ENCODE data around the gene GREB1L. TPM values are rescaled to one million over a fixed set of nuclear protein-coding genes. Genes with fewer than 3 reads are reported as not detected.

The GREB1L gene
- total and polyA plus RNA-seq, 2 of the 13 experiments (the other 11 are each of a cell fraction or from before 2014, with no cell fraction given) = 0.17 to 0.66 TPM

DNA sequence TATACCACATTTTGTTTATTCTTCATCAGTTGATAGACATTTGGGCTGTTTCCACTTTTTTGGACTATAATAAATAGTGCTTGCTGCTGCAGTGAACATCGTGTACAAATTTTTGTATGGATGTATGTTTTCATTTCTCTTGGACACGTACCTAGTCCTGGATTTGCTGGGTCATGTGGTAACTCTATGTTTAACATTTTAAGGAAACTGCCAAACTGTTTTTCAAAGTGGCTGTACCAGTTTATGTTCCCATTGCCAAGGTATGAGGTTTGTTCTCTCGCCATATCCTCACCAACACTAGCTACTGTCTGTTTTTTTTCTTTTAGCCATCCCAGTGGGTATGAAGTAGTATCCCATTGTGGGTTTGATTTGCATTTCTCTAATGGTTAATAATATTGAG lies 42.5 kb downstream of the GREB1L start:
- FAIRE-seq (no peak), ATAC-seq (no peak), DNase-seq (ENCODE audit: low spot score) (no peak)
- TF ChIP-seq, protein P1, sequence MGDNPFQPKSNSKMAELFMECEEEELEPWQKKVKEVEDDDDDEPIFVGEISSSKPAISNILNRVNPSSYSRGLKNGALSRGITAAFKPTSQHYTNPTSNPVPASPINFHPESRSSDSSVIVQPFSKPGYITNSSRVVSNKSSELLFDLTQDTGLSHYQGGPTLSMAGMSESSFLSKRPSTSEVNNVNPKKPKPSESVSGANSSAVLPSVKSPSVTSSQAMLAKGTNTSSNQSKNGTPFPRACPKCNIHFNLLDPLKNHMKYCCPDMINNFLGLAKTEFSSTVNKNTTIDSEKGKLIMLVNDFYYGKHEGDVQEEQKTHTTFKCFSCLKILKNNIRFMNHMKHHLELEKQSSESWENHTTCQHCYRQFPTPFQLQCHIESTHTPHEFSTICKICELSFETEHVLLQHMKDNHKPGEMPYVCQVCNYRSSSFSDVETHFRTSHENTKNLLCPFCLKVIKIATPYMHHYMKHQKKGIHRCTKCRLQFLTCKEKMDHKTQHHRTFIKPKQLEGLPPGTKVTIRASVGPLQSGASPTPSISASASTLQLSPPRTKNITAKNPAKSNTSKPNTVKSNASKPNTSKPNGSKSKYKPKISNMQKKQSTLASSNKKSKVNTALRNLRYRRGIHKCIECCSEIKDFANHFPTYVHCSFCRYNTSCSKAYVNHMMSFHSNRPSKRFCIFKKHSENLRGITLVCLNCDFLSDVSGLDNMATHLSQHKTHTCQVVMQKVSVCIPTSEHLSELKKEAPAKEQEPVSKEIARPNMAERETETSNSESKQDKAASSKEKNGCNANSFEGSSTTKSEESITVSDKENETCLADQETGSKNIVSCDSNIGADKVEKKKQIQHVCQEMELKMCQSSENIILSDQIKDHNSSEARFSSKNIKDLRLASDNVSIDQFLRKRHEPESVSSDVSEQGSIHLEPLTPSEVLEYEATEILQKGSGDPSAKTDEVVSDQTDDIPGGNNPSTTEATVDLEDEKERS (CRISPR knock-in tag; IDR thresholded peaks at IDR 0.05) = no peak
- 0 out of 2 replicates have a peak, but pooled peaks have one; percentile 17 for TF ChIP-seq ZNF7 (CRISPR knock-in tag; IDR thresholded peaks at IDR 0.05)
- 26% methylated on average over 3 of the region's 3 CpGs for WGBS (ENCODE audit: low lambda C conversion rate)
- POLR2A ChIA-PET = no interaction called here
- no peak overlapping the region for H3K9ac ChIP-seq (ENCODE audit: insufficient read depth, low read depth, low read length)
- no peaks in the 10 kb centered on the region for H3K79me2 ChIP-seq (ENCODE audit: insufficient read depth, low read length)
- CTCF ChIA-PET (ENCODE audit: low intra/inter-chr PET ratio, low total read pairs) = no interaction called here
- in situ Hi-C loops (cut with HindIII; ENCODE audit: extremely low pct_ligation_motif_present, low pct_unique_long_range_greater_than_20kb) = no loop called here
- no peak overlapping the region for H3K4me3 ChIP-seq (replicated peaks in 1 of 3; ENCODE audit: insufficient read depth in 1 of 3, low read depth in 2 of 3, low read length in 3 of 3)
- intact Hi-C loops (cut with micrococcal nuclease; ENCODE audit: unreplicated experiment) = no loop called here
- H2AFZ ChIP-seq (ENCODE audit: low read length) = no peak overlapping the region
- no peak overlapping the region for H3K27ac ChIP-seq (ENCODE audit: extremely low read length, insufficient read depth, low read length)
- BruUV-seq (replicated peaks) = no TSS peak
- H3K27me3 ChIP-seq (ENCODE audit: control insufficient read depth in 1 of 2, insufficient read depth in 2 of 2, low read length in 2 of 2) = no peaks in the 10 kb centered on the region; a peak in 1 of 5 replicates
- no peaks in the 10 kb centered on the region for H4K20me1 ChIP-seq (ENCODE audit: insufficient read depth, low read length)
- no peaks in the 10 kb centered on the region for H3K4me1 ChIP-seq (ENCODE audit: insufficient read depth, low read length)
- H3K36me3 ChIP-seq (replicated peaks in 1 of 2; ENCODE audit: control insufficient read depth in 1 of 2, insufficient read depth in 2 of 2, low read length in 2 of 2) = no peaks in the 10 kb centered on the region
- H3K4me2 ChIP-seq (ENCODE audit: low read depth, low read length) = no peak overlapping the region
- H3K9me3 ChIP-seq (ENCODE audit: low read length) = no peaks in the 10 kb centered on the region

DNA sequence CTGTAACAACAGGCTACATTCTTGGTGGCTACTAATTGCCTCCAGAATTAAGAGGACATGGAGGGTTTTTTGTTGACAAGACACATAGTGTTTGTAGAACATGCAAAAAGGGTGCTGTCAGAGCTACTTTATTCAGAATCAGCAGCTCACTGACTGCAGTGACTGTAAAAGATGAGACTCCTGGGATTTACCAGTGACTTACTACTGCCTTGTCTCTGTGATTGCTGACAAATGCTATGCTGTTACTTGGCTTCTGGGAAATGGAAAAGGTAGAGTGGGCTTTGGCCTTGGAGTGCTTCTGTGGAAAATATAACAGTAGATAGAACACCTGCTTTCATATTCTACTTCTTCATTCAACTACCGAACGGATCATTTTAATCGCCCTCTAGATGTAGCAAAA lies 47.8 kb downstream of the GREB1L start:
- DNase-seq (ENCODE audit: low spot score) (no peak), ATAC-seq (no peak), FAIRE-seq (no peak)
- intact Hi-C loops (cut with micrococcal nuclease; ENCODE audit: unreplicated experiment) = loop anchor here (5.0 kb wide), 1 partner anchor 43 kb away; no protein-coding TSS in a partner anchor
- Histone ChIP-seq H3K4me3 (replicated peaks in 1 of 3; ENCODE audit: insufficient read depth in 1 of 3, low read depth in 2 of 3, low read length in 3 of 3) (no peak overlapping the region), H2AFZ (ENCODE audit: low read length) (no peak overlapping the region), H3K9ac (ENCODE audit: insufficient read depth, low read depth, low read length) (no peak overlapping the region), H3K4me2 (ENCODE audit: low read depth, low read length) (no peak overlapping the region), H3K4me1 (ENCODE audit: insufficient read depth, low read length) (no peaks in the 10 kb centered on the region), H3K27ac (ENCODE audit: extremely low read length, insufficient read depth, low read length) (no peak overlapping the region), H3K36me3 (replicated peaks in 1 of 2; ENCODE audit: control insufficient read depth in 1 of 2, insufficient read depth in 2 of 2, low read length in 2 of 2) (no peaks in the 10 kb centered on the region), H3K79me2 (ENCODE audit: insufficient read depth, low read length) (no peaks in the 10 kb centered on the region), H3K27me3 (ENCODE audit: control insufficient read depth in 1 of 2, insufficient read depth in 2 of 2, low read length in 2 of 2) (no peaks in the 10 kb centered on the region; a peak in 1 of 5 replicates), H3K9me3 (ENCODE audit: low read length) (no peaks in the 10 kb centered on the region), H4K20me1 (ENCODE audit: insufficient read depth, low read length) (no peaks in the 10 kb centered on the region)
- 77% methylated on average over 3 of the region's 3 CpGs for WGBS (ENCODE audit: low lambda C conversion rate)
- no TSS peak for BruUV-seq (replicated peaks)
- TF ChIP-seq, protein P2, sequence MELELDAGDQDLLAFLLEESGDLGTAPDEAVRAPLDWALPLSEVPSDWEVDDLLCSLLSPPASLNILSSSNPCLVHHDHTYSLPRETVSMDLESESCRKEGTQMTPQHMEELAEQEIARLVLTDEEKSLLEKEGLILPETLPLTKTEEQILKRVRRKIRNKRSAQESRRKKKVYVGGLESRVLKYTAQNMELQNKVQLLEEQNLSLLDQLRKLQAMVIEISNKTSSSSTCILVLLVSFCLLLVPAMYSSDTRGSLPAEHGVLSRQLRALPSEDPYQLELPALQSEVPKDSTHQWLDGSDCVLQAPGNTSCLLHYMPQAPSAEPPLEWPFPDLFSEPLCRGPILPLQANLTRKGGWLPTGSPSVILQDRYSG (CRISPR knock-in tag; IDR thresholded peaks at IDR 0.05) = no peak
- TF ChIP-seq ZNF207 (IDR thresholded peaks at IDR 0.05; ENCODE audit: borderline replicate concordance) = no peak
- TF ChIP-seq, protein P3, sequence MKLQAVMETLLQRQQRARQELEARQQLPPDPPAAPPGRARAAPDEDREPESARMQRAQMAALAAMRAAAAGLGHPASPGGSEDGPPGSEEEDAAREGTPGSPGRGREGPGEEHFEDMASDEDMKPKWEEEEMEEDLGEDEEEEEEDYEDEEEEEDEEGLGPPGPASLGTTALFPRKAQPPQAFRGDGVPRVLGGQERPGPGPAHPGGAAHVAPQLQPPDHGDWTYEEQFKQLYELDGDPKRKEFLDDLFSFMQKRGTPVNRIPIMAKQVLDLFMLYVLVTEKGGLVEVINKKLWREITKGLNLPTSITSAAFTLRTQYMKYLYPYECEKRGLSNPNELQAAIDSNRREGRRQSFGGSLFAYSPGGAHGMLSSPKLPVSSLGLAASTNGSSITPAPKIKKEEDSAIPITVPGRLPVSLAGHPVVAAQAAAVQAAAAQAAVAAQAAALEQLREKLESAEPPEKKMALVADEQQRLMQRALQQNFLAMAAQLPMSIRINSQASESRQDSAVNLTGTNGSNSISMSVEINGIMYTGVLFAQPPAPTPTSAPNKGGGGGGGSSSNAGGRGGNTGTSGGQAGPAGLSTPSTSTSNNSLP (IDR thresholded peaks at IDR 0.05; ENCODE audit: low read depth, low read length) = no peak
- no peak for TF ChIP-seq ZNF382 (CRISPR knock-in tag; IDR thresholded peaks at IDR 0.05; ENCODE audit: borderline replicate concordance)
- no peak for TF ChIP-seq SP4 (CRISPR knock-in tag; IDR thresholded peaks at IDR 0.05)
- in situ Hi-C loops (cut with HindIII; ENCODE audit: extremely low pct_ligation_motif_present, low pct_unique_long_range_greater_than_20kb) = no loop called here
- POLR2A ChIA-PET = no interaction called here
- CTCF ChIA-PET (ENCODE audit: low intra/inter-chr PET ratio, low total read pairs) = no interaction called here

Measured in HepG2 (cell line).